HUES64 (cell line): ENCODE measurements around the gene DPP6.
"Not testable (repeated sequence)": the region's sequence is repeated elsewhere in the genome, so short reads cannot be mapped to it uniquely, and the experiment has no call there.

ENCODE experiments used
- H3K27ac ChIP-seq: 2 replicates; pipeline ENCODE4 v1.7.0; 2013; ENCODE audit warnings: low read depth, low read length, inconsistent platforms
- H3K27me3 ChIP-seq: 2 replicates; pipeline ENCODE4 v1.6.1; 2013; ENCODE audit warnings: mild to moderate bottlenecking, low read length; ENCODE audit not compliant: insufficient read depth
- H3K36me3 ChIP-seq: 2 replicates; pipeline ENCODE4 v1.6.1; 2013; ENCODE audit warnings: mild to moderate bottlenecking, low read length; ENCODE audit not compliant: insufficient read depth
- H3K4me1 ChIP-seq: 2 replicates; pipeline ENCODE4 v1.6.1; 2013; ENCODE audit warnings: mild to moderate bottlenecking, low read length, moderate library complexity; ENCODE audit not compliant: insufficient read depth
- H3K4me3 ChIP-seq: 2 replicates; pipeline ENCODE4 v1.5.1; 2013; ENCODE audit warnings: mild to moderate bottlenecking, low read length, moderate library complexity
- H3K9ac ChIP-seq: 2 replicates; pipeline ENCODE4 v1.6.1; 2013; ENCODE audit warnings: mild to moderate bottlenecking, low read depth, low read length
- H3K9me3 ChIP-seq: 2 replicates; pipeline ENCODE4 v1.6.1; 2013; ENCODE audit warnings: low read depth, low read length; ENCODE audit not compliant: insufficient read depth
- WGBS: fragments of 150-250, 120-280 bp; methylation state at CpG from one replicate; pipeline ENCODE4 v1.1.7; 2013; ENCODE audit warnings: missing lambda C conversion rate; 5-methylcytosine and 5-hydroxymethylcytosine counted together

DPP6 gene

GRCh38 chr7:154163642-154164041 is 111.4 kb downstream of the DPP6 start:
- H3K27ac ChIP-seq, H3K27me3 ChIP-seq, H3K4me1 ChIP-seq, H3K9ac ChIP-seq, H3K36me3 ChIP-seq, H3K4me3 ChIP-seq, H3K9me3 ChIP-seq: not testable (repeated sequence)
- WGBS, result no CpG with 5 or more reads among the region's 3 CpGs

GRCh38 chr7:154167051-154167450 is 114.9 kb downstream of the DPP6 start:
- 80% methylated on average over 4 of the region's 4 CpGs for WGBS
- Histone ChIP-seq H3K27me3 (no peaks in the 10 kb centered on the region), H3K4me3 (no peak overlapping the region), H3K9me3 (no peaks in the 10 kb centered on the region), H3K27ac (no peak overlapping the region), H3K4me1 (peaks cover 19% of the 10 kb centered on the region), H3K9ac (no peak overlapping the region), H3K36me3 (no peaks in the 10 kb centered on the region)

GRCh38 chr7:154167807-154168206 is 115.6 kb downstream of the DPP6 start:
- Histone ChIP-seq H3K27me3 (no peaks in the 10 kb centered on the region), H3K4me3 (no peak overlapping the region), H3K27ac (no peak overlapping the region), H3K9ac (no peak overlapping the region), H3K9me3 (no peaks in the 10 kb centered on the region), H3K4me1 (peaks cover 25% of the 10 kb centered on the region), H3K36me3 (no peaks in the 10 kb centered on the region)
- WGBS, result 94% methylated on average over 4 of the region's 4 CpGs

- Histone ChIP-seq H3K4me1 (peaks cover 35% of the 10 kb centered on the region), H3K4me3 (no peak overlapping the region), H3K9me3 (no peaks in the 10 kb centered on the region), H3K9ac (no peak overlapping the region), H3K27ac (peak overlapping the region; percentile 46; the same call in 1 of the 2 replicates), H3K27me3 (no peaks in the 10 kb centered on the region), H3K36me3 (no peaks in the 10 kb centered on the region)
- 0% methylated on average over 1 of the region's 1 CpG for WGBS
Measured at GRCh38 chr7:154171422-154171821, 119.2 kb downstream of the DPP6 start.

- Histone ChIP-seq H3K36me3 (no peaks in the 10 kb centered on the region), H3K4me1 (peaks cover 35% of the 10 kb centered on the region), H3K9me3 (no peaks in the 10 kb centered on the region), H3K27me3 (no peaks in the 10 kb centered on the region), H3K9ac (no peak overlapping the region), H3K4me3 (no peak overlapping the region), H3K27ac (peak overlapping the region; percentile 46; the same call in 1 of the 2 replicates)
- WGBS, result 36% methylated on average over 2 of the region's 3 CpGs
Measured at GRCh38 chr7:154172236-154172635, 120.0 kb downstream of the DPP6 start.

GRCh38 chr7:154177584-154177983 is 125.4 kb downstream of the DPP6 start:
- Histone ChIP-seq H3K4me3 (no peak overlapping the region), H3K27ac (no peak overlapping the region), H3K9me3 (no peaks in the 10 kb centered on the region), H3K27me3 (no peaks in the 10 kb centered on the region), H3K4me1 (peaks cover 20% of the 10 kb centered on the region), H3K36me3 (no peaks in the 10 kb centered on the region), H3K9ac (no peak overlapping the region)
- WGBS, result 95% methylated on average over 7 of the region's 7 CpGs

DNA sequence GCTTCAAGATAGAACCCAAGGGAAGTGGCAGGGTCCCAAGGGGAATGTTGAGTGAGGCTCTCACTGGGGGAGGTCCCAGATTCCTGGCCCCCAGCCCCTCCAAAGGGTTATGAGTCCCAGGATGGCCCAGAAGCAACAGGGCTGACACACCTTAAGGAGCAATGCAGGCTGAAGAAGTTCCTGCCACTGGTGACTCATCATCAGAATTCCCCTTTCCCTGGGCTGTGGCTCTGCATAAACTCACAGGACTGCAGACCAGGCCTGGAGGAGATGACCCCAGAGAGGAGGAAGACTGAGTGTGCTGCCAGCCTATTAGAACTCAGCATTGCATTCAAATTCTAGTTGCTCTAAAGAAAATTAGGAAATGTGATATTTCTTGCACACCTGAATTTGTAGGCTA is 126.7 kb downstream of the DPP6 start:
- Histone ChIP-seq H3K9me3 (no peaks in the 10 kb centered on the region), H3K4me3 (no peak overlapping the region), H3K27ac (no peak overlapping the region), H3K36me3 (no peaks in the 10 kb centered on the region), H3K9ac (no peak overlapping the region), H3K27me3 (no peaks in the 10 kb centered on the region), H3K4me1 (peaks cover 21% of the 10 kb centered on the region)

- no peaks in the 10 kb centered on the region for H3K36me3 ChIP-seq
- no peak overlapping the region for H3K4me3 ChIP-seq
- H3K27me3 ChIP-seq, result no peaks in the 10 kb centered on the region
- peaks cover 52% of the 10 kb centered on the region for H3K4me1 ChIP-seq
- WGBS, result 11% methylated on average over 10 of the region's 10 CpGs
- peak overlapping the region; percentile 62; the same call in 1 of the 2 replicates for H3K27ac ChIP-seq
- H3K9ac ChIP-seq, result no peak overlapping the region
- no peaks in the 10 kb centered on the region for H3K9me3 ChIP-seq
Measured at GRCh38 chr7:154183482-154183881, 131.3 kb downstream of the DPP6 start.

DNA sequence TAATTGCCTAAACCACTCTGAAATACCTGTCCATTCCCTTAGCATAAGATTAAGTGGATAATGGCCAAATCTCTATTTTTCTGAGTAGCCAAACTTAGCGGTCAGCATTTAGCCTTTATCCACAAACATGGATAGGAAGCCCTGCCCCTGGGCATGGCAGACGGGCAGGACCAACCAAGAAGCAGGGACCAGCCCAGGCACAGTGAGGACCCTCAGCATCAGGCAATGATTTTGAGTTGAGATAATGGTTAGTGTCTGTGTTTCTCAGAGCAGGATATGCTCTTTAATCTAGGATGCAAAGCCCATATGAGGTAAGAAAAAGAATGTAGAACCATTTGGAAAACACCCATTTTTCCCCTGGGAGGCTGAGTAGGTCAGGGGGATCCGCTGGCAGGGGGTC is 131.7 kb downstream of the DPP6 start:
- Histone ChIP-seq H3K9ac (no peak overlapping the region), H3K9me3 (no peaks in the 10 kb centered on the region), H3K27ac (peak overlapping the region; percentile 62; the same call in 1 of the 2 replicates), H3K4me3 (peak overlapping the region; percentile 11; the same call in 1 of the 2 replicates), H3K4me1 (peaks cover 52% of the 10 kb centered on the region), H3K27me3 (no peaks in the 10 kb centered on the region), H3K36me3 (no peaks in the 10 kb centered on the region)
- 68% methylated on average over 3 of the region's 3 CpGs for WGBS

- no peak overlapping the region for H3K27ac ChIP-seq
- H3K4me1 ChIP-seq, result peaks cover 45% of the 10 kb centered on the region
- no peaks in the 10 kb centered on the region for H3K27me3 ChIP-seq
- no peaks in the 10 kb centered on the region for H3K36me3 ChIP-seq
- no peak overlapping the region for H3K4me3 ChIP-seq
- H3K9me3 ChIP-seq, result no peaks in the 10 kb centered on the region
- 59% methylated on average over 2 of the region's 3 CpGs for WGBS
- H3K9ac ChIP-seq, result no peak overlapping the region
Measured at GRCh38 chr7:154186811-154187210, 134.6 kb downstream of the DPP6 start.

DNA sequence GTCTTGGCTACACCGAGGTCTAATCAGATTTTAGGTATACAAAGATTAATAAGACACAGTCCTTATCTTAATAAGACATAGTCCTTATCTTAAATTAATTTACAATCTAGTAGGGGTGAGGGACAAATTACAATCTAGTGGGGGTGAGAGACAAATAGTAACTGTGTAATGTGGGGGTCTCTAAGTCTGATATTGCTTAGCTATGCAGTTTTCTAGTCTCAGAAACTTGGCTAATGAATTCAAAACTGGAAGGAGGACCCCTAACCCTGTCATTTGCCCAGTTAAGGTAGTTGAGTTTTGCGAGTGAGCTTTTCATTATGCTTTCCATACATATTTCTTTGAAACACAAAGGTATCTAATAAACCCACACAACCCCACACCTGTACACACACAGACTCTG is 136.1 kb downstream of the DPP6 start:
- H3K27ac ChIP-seq, result no peak overlapping the region
- WGBS, result 100% methylated on average over 1 of the region's 2 CpGs

DNA sequence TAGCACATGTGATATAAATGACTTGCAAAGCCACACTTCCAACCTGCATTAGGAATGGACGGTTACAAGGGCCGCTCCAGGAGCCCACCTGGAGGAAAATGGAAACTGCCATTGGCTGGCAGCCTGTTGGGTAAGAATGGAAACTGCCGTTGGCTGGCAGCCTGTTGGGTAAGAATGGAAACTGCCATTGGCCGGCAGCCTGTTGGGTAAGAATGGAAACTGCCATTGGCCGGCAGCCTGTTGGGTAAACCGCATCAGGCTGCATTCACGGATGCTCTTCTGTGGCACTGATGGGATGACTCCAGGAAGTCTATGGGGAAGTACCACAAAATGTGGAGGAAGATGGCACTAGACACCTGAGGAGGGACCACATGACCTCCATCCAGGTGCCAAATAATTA is 143.1 kb downstream of the DPP6 start:
- Histone ChIP-seq H3K4me3 (no peak overlapping the region), H3K27me3 (no peaks in the 10 kb centered on the region), H3K9me3 (no peaks in the 10 kb centered on the region), H3K36me3 (no peaks in the 10 kb centered on the region), H3K4me1 (peaks cover 13% of the 10 kb centered on the region; the same call in 1 of the 2 replicates), H3K9ac (no peak overlapping the region), H3K27ac (no peak overlapping the region)
- WGBS, result 96% methylated on average over 7 of the region's 7 CpGs

More for the DNA sequence above, 136.1 kb downstream of the DPP6 start:
- no peak overlapping the region for H3K9ac ChIP-seq
- no peaks in the 10 kb centered on the region for H3K9me3 ChIP-seq
- H3K36me3 ChIP-seq, result no peaks in the 10 kb centered on the region
- no peak overlapping the region for H3K4me3 ChIP-seq
- H3K27me3 ChIP-seq, result no peaks in the 10 kb centered on the region
- peaks cover 37% of the 10 kb centered on the region for H3K4me1 ChIP-seq
